ENCODE results near the gene RPP25.

The RPP25 gene

GRCh38 chr15:74962671-74963070, 6.1 kb upstream of the RPP25 start:
- no peak for DNase-seq (ENCODE audit: low read depth, low spot score)

GRCh38 chr15:74962219-74962618, 5.6 kb upstream of the RPP25 start:
- DNase-seq (ENCODE audit: low read depth, low spot score), result no peak

- DNase-seq (ENCODE audit: low read depth, low spot score), result no peak
Measured at GRCh38 chr15:74961616-74962015, 5.0 kb upstream of the RPP25 start.

GRCh38 chr15:74960995-74961588, 4.5 kb upstream of the RPP25 start:
- DNase-seq (ENCODE audit: low read depth, low spot score), result no peak

GRCh38 chr15:74960286-74960685, 3.7 kb upstream of the RPP25 start:
- no peak for DNase-seq (ENCODE audit: low read depth, low spot score)

GRCh38 chr15:74959586-74959939, 3.0 kb upstream of the RPP25 start:
- no peak for DNase-seq (ENCODE audit: low read depth, low spot score)

- peak; percentile 89 for DNase-seq (ENCODE audit: low read depth, low spot score)
Measured at GRCh38 chr15:74958908-74959585, 2.5 kb upstream of the RPP25 start.

- peak; percentile 91 for DNase-seq (ENCODE audit: low read depth, low spot score)
Measured at GRCh38 chr15:74958320-74958907, 1.8 kb upstream of the RPP25 start.

- peak; percentile 69 for DNase-seq (ENCODE audit: low read depth, low spot score)
Measured at GRCh38 chr15:74957476-74958035, 984 bp upstream of the RPP25 start.

GRCh38 chr15:74955796-74956647, 550 bp downstream of the RPP25 start:
- DNase-seq (ENCODE audit: low read depth, low spot score), result peak; percentile 84

GRCh38 chr15:74955017-74955416, 1.6 kb downstream of the RPP25 start:
- peak; percentile 31 for DNase-seq (ENCODE audit: low read depth, low spot score)

- DNase-seq (ENCODE audit: low read depth, low spot score), result peak; percentile 77
Measured at GRCh38 chr15:74954515-74954914, 2.1 kb downstream of the RPP25 start.

- DNase-seq (ENCODE audit: low read depth, low spot score), result no peak
Measured at GRCh38 chr15:74951006-74951405, 5.6 kb downstream of the RPP25 start.

- peak; percentile 89 for DNase-seq (ENCODE audit: low read depth, low spot score)
Measured at GRCh38 chr15:74950078-74950908, 6.3 kb downstream of the RPP25 start.

GRCh38 chr15:74937590-74938371, 18.8 kb downstream of the RPP25 start, which contains the start of gene COX5A:
Gene COX5A (minus strand): TSS chr15:74938073. CDS start chr15:74938014, 59 bp downstream.
- peak; percentile 98 for DNase-seq (ENCODE audit: low read depth, low spot score)

- no peak for DNase-seq (ENCODE audit: low read depth, low spot score)
Measured at GRCh38 chr15:74937272-74937589, 19.3 kb downstream of the RPP25 start.

GRCh38 chr15:74935193-74935592, 21.4 kb downstream of the RPP25 start:
- peak; percentile 72 for DNase-seq (ENCODE audit: low read depth, low spot score)

- no peak for DNase-seq (ENCODE audit: low read depth, low spot score)
Measured at GRCh38 chr15:74933573-74933972, 23.0 kb downstream of the RPP25 start.

- no peak for DNase-seq (ENCODE audit: low read depth, low spot score)
Measured at GRCh38 chr15:74928771-74929198, 27.8 kb downstream of the RPP25 start.

GRCh38 chr15:74924525-74924924, 32.0 kb downstream of the RPP25 start:
- no peak for DNase-seq (ENCODE audit: low read depth, low spot score)
